HG02938 (cell line): ENCODE measurements around the gene FBXL13.
"Not testable (repeated sequence)": the region's sequence is repeated elsewhere in the genome, so short reads cannot be mapped to it uniquely, and the experiment has no call there.

Experiments used
- ATAC-seq: cut with Tn5 transposase; IDR thresholded peaks from one replicate; pipeline ENCODE4 v1.9.1; 2021; ENCODE audit warnings: mild to moderate bottlenecking, moderate library complexity; ENCODE audit not compliant: unreplicated experiment

The FBXL13 gene

DNA sequence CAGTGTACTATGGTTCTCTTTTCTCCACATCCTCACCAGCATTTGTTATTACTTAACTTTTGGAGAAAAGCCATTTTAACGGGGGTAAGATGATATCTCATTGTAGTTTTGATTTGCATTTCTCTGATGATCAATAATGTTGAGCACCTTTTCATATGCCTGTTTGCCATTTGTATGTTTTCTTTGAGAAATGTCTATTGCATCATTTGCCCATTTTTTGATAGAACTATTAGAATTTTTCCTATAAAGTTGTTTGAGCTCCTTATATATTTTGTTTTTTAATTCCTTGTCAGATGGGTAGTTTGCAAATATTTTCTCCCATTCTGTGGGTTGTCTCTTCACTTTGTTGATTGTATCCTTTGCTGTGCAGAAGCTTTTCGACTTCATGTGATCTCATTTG is 172.5 kb downstream of the FBXL13 start:
- not testable (repeated sequence) for ATAC-seq

DNA sequence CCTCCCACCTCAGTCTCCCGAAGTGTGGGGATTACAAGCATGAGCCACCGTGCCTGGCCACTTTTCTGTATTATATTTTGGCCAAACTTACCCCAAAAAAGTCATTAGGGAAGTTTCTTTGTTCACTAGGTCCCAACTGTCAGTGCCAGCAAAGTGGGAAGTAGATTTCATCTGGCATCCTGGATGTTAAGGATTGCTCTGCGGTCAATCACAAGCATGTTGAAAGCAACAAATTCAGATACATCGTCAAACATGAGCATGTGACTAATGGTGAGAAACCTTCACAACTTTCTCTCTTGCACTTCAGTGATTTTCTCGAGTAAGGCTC is 176.1 kb downstream of the FBXL13 start:
- no peak for ATAC-seq

DNA sequence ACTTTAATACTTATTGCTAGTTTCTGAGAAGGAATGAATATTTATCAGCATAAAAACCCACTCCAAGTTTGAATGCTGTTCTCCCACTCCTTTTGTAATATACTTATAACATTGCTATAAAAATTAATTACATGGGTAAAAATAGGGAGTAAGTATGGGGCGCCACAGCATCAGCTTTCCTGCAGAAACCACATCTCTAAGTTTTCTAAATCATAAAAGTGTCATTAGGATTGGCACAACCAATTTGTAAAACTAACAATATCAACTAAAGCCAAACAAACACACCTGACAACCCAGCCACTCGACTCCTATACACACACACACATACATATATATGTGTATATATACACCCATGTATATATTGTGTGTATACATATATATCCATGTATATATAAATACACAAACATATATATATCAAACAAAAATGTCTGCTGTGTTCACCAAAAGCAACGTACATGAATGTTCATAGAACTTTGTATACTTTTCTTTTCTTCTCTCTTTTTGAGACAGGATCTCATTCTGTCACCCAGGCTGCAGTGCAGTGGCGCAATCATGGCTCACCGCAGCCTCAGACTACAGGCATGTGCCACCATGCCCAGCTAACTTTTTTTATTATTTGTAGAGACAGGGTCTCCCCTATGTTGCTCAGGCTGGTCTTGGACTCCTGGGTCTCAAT is 176.6 kb downstream of the FBXL13 start:
- ATAC-seq: no peak

DNA sequence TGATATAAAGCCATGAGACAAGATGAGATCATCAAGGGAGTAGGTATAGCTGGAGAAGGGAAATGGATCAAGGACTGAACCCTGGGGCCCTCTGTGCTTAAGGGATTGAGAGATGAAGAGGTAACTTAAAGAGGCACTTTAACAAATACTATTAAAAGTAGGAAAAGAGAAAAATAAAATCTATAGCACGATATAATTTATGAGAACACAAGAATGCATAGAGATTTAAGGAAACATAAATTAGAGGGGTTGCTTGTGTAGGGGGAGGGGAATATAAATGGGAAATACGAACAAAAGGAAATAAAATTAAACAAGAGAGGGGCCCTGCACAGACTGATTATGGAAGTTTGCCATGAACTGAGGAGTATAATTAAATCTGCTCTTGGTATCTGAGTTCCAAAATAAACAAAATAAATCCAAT is 177.4 kb downstream of the FBXL13 start:
- no peak for ATAC-seq

DNA sequence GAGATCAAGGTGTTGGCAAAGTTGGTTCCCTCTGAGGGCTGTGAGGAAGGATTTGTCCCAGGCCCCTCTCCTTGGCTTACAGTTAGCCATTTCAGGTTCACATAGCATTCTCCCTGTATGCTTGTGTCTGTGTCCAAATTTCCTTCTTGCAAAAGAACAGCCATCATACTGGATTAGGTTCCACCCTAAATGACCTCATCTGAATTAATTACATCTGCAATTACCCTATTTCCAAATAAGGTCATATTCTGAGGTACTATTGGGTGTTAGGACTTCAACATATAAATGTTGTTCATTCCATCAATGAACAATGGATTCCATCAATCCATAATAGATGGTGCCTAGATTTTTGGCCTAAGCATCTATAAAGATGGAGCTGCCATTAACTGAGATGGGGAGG is 178.0 kb downstream of the FBXL13 start:
- ATAC-seq: no peak

DNA sequence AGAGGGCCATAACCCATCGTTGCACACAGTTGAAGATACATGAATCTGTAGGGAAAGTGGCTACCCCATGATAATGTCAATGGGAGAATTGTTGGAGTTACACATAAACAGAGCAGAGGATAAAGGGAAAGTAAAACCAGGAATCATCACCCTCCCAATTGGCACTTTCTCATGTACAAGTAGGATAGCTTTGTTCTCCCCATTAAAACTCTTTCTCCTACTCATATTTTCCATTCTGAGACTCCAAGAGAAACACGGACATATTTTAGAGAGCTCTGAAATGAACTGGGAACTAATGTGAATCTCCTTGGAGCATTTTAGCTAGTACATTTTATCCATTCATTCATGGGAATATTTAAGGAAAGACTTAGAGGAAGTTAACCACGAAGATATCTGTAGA is 179.0 kb downstream of the FBXL13 start:
- ATAC-seq: no peak

DNA sequence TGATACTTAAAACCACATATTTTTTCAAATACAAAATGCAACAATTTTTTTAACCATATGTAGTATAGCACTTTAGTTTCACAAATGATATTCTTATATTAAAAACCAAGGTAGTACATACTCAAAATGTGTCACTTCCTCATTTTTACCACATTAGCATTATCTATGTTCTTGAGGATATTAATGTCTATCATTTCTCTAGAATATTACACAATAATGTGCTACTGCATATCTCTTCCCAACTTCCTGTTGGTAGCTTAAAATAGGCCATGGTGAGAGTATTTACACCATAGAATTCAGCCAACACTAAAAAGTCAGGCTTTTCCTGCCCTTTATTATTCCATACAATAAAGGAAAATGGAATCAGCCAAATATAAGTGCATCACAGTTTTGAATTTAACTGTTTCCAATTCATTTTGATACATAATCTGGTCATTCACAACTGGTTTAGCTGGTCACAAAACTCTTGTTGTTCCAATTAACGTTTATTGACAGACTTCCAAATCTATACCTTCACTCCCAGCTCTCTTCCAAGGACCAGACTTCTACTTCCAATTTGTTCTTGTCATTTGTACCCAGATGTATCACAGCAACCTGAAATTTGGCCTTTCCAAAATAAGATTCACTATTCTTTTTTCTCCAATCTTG is 181.8 kb downstream of the FBXL13 start:
- no peak for ATAC-seq

DNA sequence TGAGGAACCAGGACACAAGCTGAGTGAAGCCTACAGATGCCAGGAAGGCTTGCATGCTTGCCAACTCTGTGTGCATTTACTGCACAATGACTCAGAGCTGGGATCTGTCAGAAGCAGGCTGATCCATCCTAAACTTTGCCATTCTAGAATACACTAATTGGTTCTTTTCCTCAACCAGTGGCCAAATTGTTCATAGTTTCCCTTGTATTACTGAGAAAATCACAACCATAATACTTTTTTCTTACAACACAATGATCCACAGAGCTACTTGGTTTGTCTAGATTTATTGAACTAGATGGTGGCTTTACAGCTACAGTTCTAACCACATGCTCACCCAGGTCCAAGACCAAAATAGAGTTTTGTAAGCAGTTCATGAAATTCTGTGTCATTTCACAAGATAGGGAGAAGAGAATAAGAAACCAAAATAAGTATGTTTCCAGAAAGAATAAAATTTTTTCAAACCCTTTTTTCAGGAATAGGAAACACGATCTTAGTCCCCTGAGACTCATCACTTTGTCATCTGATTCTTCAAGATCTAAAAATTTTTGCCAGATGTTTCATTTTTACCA is 182.8 kb downstream of the FBXL13 start:
- ATAC-seq: no peak

DNA sequence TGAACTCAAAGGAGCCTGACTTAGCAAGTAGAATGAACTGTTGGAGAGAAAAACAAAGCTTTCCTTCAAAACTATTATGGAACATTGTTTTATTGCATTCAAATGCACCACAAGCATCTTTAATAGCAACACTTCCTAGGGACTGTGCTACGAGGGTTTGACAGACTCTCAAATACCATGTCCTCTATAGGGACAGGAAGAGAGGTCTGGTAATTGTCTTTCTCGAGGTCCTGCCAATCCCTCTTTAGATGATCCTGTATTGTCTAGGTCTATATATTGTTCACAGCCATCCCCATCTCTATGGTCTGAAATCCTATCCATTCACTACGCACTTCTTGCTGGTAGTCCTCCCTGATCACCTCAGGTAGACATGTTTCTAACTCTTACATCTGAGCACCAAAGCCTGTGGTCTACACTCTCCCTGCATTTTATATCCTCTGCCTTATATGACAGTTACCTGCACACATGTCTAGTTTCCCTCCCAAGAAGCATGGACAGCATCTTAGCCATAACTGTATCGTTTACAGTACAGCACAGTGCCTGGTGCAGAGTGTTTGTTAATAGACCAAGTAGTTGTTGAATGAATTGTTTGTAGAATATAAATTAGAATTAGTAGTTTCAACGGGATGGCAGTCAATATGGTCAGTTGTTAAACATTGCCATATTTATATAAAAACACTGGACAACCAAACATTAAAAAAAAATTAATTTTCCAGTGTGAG is 183.5 kb downstream of the FBXL13 start:
- no peak for ATAC-seq

DNA sequence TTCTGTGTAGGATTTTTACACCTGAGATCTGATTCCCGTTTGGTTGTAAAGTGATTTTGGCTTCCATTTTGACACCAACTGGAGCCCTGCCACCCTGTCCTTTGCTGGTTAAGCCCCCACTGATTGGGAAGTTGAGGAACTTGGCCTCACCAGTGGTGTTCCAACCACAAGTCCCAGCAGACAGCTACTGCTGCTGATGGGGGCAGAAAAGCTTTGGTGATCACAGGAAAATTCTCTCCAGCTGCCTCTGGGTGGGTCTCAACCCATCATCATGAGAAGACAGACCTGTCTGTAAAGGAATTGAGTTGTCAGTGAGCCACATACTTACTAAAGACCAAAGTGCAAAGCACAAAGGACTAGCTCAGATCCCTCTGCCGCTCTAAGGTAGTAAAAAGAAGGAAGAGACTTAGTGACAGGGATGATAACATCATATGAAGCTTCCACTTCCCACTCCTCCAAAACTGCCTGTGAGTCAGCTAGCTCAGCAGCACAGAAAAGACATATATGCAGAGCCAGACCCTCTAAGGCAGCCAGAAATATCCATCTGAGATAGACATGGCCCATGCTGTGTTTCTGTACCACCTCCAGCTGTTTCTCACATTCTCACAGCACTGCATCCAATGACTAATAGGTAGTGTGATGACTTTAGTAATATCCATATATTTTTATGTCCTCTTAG is 184.2 kb downstream of the FBXL13 start:
- no peak for ATAC-seq

DNA sequence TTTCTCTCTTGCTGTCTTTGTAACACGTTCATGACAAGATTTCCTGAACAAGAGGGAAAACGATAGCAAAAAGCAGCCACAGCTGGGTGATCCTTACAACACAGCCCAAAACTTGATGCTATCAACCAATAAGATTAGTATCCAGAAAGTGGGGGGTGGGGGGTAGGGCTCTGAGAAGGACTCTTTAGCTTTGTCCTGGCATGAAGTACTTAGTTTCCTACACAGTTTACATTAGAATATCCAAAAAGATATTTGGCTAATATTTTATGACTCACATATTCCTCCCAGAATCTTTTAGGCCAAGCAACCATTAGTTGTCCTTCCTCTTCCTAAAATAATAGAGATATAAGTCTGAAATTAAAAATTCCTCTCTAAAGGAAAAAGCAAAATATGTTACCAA is 184.7 kb downstream of the FBXL13 start:
- no peak for ATAC-seq

DNA sequence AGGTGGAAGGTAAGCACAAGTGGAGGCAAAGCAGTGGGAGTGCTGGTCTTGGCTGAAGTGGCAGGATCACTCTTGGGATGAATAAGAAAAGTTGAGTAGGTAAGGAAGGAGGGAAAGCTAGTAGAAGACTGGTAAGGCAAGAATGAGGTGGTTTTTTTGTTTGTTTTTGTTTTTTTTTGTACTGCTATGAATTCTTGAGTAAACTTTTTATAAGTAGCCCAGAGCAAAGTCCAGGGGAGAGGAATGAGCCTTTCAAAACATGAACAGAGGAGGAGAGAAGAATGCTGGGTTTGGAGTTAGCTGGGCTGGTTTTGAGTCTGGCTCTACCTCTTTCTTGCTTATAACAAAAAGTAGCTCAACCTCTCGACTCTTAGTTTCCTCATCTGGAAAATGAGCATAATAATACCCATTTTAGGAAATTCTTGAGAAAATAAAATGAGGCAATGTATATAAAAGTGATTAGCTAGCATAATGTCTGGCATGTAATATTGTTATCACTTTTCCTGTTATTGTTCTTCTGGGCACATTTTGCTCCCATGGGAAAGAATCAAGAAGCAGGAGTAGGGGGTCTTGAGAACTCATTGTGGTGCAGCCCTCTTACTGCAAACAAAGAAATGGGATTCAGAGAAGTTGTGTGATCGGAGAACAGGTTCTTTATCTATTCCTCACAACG is 185.9 kb downstream of the FBXL13 start:
- ATAC-seq: no peak

DNA sequence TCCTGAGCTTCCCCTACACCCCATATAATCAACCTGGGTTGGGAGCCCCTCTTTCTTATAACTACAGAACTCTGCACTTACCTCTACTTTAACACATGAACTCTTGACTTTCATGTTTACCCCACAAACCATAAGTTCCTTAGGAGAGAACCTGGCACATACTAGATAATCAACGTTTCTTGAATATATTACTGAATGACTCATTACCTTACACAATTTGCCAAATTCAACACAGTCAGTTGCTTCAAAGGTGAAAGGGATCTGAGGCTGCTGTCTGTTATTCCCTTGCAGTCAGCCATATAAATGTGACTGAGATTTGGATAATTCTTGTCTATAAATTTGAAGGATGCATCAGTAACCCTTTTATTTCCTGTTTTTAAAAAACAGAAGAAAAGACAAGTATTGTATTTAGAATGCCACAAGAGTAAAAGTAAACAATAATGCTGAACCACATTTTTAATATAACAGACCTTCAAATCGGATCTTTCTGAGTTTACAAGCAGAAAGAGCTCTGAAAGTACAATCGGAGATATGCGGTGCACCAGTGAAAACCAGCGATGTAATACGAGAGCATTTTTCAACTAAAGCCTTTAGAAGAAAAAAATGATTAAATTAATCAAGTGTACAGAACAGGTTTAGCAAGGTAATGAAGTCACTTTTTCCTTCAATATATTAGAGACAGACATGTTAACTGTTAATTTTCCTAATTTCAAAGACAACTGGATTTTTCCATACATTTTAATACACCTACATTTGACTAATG is 191.3 kb downstream of the FBXL13 start:
- ATAC-seq: no peak

DNA sequence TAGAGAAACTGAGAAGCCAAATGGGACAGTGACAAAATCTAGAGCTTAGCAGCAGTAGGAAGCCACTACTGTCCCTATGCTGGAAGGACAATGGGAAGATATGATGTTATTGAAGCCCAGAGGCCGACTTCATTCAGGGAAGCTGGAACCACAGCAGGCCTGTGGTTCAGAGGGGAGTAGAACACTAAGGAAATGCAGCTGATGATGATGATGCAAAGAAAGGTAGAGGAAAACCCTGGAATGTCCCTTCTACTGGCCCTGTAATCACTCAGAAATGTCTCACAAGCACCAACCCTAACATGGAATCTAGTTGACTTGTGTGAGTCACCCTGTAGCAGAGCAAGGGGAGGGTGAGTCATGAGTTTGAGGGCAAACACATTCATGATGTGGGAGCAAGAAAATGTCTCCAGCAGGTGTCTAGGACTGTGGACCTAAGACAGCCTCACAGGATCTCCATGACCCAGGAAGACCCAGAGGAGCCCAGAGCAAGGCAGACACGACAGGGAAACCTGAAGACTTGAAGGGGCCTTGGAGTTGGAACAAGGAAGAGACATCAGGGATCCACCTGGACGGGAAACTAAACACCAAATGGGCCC is 198.8 kb downstream of the FBXL13 start:
- no peak for ATAC-seq

DNA sequence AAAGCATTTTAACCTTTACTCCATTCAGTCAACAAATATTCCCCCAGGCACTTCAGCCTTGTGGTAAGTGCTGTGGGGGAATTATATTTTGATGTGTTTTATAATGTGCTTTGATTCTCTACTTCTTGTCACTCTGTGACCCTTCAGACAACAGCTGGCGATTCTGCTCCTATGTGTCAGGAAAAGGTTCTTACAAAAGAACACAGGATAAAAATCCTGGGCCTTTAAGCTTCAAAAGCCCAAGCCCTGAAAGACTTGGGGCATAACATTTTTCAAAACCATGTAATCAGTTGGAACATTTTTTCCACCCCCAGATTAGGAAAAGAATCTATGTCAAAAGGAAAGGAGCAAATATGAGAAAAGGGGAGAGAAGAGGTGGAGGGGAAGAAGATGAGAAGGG is 199.6 kb downstream of the FBXL13 start:
- ATAC-seq: no peak

DNA sequence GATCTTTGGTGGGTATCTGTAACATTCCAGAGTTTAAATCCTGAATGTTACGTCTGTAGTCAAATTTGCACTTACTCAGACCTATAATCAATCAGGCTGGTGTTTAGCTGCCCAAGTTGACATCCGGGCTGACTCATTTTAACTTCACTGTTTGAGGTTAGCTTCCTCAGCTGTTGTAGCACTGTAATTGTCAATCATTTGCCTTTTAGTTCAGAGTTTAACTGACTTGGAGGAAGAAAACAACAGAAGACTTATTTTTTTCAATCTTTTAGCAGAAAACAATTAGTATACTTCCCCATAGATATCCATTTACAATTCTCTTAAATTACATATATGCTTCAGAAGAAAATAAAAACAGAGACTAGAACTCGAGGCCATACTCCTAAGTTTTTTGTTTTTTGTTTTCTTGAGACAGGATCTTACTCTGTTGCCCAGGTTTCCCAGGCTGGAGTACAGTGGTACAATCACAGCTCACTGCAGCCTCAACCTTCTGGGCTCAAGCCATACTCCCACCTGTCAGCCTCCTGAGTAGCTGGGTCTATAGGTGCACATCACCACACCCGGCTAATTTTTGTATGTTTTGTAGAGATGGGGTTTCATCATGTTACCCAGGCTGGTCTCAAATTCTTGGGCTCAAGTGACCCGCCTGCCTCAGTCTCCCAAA is 200.3 kb downstream of the FBXL13 start:
- peak; percentile 98 for ATAC-seq

DNA sequence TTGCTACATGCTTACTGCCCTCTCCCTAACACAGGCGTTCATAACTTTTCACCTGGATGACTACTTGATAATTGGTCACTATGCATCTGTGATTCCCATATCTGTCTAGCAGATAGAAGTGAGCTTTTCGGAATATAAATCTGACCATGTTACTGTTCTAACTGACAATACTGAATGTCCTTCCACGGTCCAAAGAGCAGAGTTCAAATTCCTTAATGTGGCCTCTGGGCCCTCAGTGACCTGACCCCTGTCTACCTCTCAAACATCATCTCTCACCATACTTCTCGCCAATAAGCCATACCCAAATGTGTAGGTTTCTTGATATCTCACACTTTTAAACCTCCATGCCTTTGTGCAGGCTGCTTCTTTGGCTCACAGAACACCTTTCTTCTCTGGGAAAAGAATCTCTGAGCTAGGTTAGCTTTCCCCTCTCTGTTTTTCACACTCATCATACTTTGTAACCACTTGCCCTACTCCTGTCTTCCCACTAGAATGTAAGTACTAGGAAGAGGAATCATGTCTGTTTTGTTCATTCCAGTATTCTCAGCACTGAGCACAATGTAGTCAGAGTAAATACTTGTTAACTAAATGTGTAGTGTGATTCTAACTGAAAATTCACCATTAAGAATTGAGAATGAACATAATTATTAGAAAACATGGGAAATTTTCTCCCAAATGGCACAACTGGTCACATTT is 201.0 kb downstream of the FBXL13 start:
- ATAC-seq: peak; percentile 30

DNA sequence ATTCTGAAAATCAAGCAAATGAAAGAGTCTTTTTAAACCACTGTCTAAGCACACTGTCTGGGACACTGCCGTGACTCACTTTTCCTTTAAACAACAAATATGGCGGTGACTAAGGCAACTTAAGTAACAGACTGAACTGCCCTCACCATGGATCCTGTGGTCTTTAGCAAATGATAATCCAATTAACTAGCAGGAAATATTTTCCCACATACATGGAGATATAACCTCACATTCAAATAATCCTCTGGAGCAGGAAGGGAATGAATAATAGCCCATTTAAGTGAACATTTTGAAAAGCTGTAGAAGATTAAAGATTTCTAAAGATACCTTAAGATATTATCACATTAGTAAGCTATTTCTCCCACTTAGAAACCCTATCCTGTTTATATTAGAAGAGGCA is 202.1 kb downstream of the FBXL13 start:
- ATAC-seq: no peak

DNA sequence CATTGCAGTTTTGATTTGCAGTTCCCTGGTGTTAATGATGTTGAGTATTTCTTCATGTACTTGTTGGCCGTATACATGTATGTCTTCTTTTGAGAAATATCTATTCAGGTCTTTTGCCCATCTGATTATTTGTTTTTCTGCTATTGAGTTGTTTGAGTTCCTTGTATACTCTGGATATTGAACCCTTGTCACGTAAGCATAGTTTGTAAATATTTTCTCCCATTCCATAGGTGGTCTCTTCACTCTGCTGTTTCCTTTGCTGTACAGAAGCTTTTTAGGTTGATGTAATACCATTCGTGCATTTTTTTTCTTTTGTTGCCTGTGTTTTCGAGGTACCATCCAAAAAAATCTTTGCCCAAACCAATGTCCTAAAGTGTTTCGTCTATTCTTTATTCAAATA is 205.4 kb downstream of the FBXL13 start:
- no peak for ATAC-seq
